Mammary epithelial cell (primary cell): Measurements from ENCODE around the gene GLT8D2.

ENCODE experiments used
- CTCF ChIP-seq, 2 donors: IDR thresholded peaks in 1 of 2; conservative IDR thresholded peaks in 1 of 2; 2 replicates each; pipeline ENCODE4 v1.5.1; 2011 to 2012; ENCODE audit warnings: inconsistent platforms in 2 of 2, low read length in 2 of 2, mild to moderate bottlenecking in 2 of 2, control low read depth in 1 of 2, low read depth in 1 of 2; ENCODE audit not compliant: insufficient read depth in 1 of 2; ENCODE audit errors: extremely low read depth in 1 of 2
- EZH2 ChIP-seq: IDR thresholded peaks from 2 replicates; pipeline ENCODE4 v1.6.1; 2012; ENCODE audit warnings: low read length, inconsistent platforms, borderline replicate concordance

GRCh38 chr12:104055686-104056388 lies 5.8 kb upstream of the GLT8D2 start:
- TF ChIP-seq CTCF (conservative IDR thresholded peaks at IDR 0.05 in 1 of 2, IDR thresholded peaks at IDR 0.05 in 1 of 2; ENCODE audit: extremely low read depth in 1 of 2, insufficient read depth in 1 of 2, low read depth in 1 of 2, low read length in 2 of 2) = no peak
- no peak for TF ChIP-seq EZH2
